Kidney (tissue), 14 donors: ENCODE results near the gene KCNJ5. TPM values are rescaled to one million over a fixed set of nuclear protein-coding genes. Genes with fewer than 3 reads are reported as not detected.

Experiments used
- DNase-seq, 5 donors: peaks; one replicate each; pipeline ENCODE4 v3.0.0-alpha.2; 2013 to 2020
- FAIRE-seq: peaks from 2 replicates; lab custom pipeline; 2012; peaks lifted over from hg19 to GRCh38; lab: Jason Lieb, UNC
- H3K27ac ChIP-seq, 2 donors: one replicate each; pipeline ENCODE4 v1.7.0; 2013; ENCODE audit warnings: low read depth in 2 of 2, low read length in 2 of 2, inconsistent platforms in 1 of 2
- H3K27me3 ChIP-seq: one replicate; pipeline ENCODE4 v1.7.1; 2013; ENCODE audit warnings: low read length, inconsistent platforms; ENCODE audit not compliant: control insufficient read depth, insufficient read depth
- H3K36me3 ChIP-seq, 3 donors: one replicate each; pipeline versions ENCODE4 v1.7.0 to v1.7.1; 2013; ENCODE audit warnings: low read length in 3 of 3, control low read depth in 1 of 3, inconsistent platforms in 1 of 3; ENCODE audit not compliant: insufficient read depth in 3 of 3, control insufficient read depth in 2 of 3
- H3K4me1 ChIP-seq, 3 donors: one replicate each; pipeline versions ENCODE4 v1.7.0 to v1.7.1; 2013; ENCODE audit warnings: low read length in 3 of 3, inconsistent platforms in 1 of 3, low read depth in 1 of 3; ENCODE audit not compliant: control insufficient read depth in 2 of 3, insufficient read depth in 2 of 3
- H3K4me3 ChIP-seq, 3 donors: one replicate each; pipeline versions ENCODE4 v1.7.0 to v1.8.1; 2013; ENCODE audit warnings: low read length in 3 of 3, control low read depth in 1 of 3, inconsistent platforms in 1 of 3
- H3K9ac ChIP-seq, 3 donors: one replicate each; pipeline versions ENCODE4 v1.7.0 to v1.7.1; 2013; ENCODE audit warnings: low read length in 3 of 3, control low read depth in 1 of 3, inconsistent platforms in 1 of 3
- H3K9me3 ChIP-seq, 3 donors: one replicate each; pipeline versions ENCODE4 v1.7.0 to v1.7.1; 2013; ENCODE audit warnings: low read length in 3 of 3, control low read depth in 1 of 3, inconsistent platforms in 1 of 3; ENCODE audit not compliant: control insufficient read depth in 2 of 3, insufficient read depth in 1 of 3
- intact Hi-C: fragments of 100-400 bp; cut with DNase I; formaldehyde crosslinking; loops from one replicate; pipeline ENCODE4 v1.11.1; 2022
- polyA plus RNA-seq: library from polyadenylated mRNA; stranded (reverse); fragments of 350-450 nt; fragmentation: Illumina TruSeq; extraction: RNeasy Lipid Tissue Mini Kit (QIAGEN cat#74804); gene quantifications from one replicate; pipeline ENCODE4 v1.2.3, GENCODE V29; 2014; ENCODE audit warnings: low read depth, low replicate concordance; ENCODE audit not compliant: insufficient read depth
- total RNA-seq: library from RNA; stranded (reverse); fragmentation: NEBNext Ultra II Directional; extraction: Animal tissue kit (Norgen Biotek cat#: 25700); gene quantifications from one replicate; pipeline ENCODE4 v1.2.1, GENCODE V29; 2021
- TF ChIP-seq, protein P1 (sequence below): IDR thresholded peaks from 3 replicates; pipeline ENCODE4 v1.5.1; 2012; ENCODE audit warnings: mild to moderate bottlenecking, moderate library complexity, borderline replicate concordance; ENCODE audit not compliant: insufficient read depth; ENCODE audit errors: extremely low read depth
- donor health status: control.
- donor health status: control.
- donor health status: control.
- donor health status: control.
- donor health status: control.
- donor health status: DM: yes; HTN: yes; CAD: no.
- donor health status: Normal renal cell carcinoma (clear cell type).

Gene KCNJ5
- total and polyA plus RNA-seq, 2 donors from 2014 or later: 5.7 to 6.5 TPM

DNA sequence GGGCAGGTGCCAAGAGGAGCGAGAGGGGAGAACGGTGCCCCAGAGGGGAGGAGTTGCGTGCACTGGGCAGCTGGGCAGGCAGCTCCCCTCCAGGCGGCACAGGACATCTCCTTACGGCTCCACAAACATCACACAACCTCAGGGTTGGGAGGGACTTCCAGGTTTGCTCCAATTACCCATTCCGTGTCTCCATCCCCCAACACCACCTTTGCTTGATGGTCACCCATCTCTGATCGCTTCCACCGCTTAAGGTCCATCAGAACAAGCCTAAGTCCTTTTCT, 66.0 kb downstream of the KCNJ5 start:
- DNase-seq (no peak), FAIRE-seq (no peak)
- TF ChIP-seq, protein P1, sequence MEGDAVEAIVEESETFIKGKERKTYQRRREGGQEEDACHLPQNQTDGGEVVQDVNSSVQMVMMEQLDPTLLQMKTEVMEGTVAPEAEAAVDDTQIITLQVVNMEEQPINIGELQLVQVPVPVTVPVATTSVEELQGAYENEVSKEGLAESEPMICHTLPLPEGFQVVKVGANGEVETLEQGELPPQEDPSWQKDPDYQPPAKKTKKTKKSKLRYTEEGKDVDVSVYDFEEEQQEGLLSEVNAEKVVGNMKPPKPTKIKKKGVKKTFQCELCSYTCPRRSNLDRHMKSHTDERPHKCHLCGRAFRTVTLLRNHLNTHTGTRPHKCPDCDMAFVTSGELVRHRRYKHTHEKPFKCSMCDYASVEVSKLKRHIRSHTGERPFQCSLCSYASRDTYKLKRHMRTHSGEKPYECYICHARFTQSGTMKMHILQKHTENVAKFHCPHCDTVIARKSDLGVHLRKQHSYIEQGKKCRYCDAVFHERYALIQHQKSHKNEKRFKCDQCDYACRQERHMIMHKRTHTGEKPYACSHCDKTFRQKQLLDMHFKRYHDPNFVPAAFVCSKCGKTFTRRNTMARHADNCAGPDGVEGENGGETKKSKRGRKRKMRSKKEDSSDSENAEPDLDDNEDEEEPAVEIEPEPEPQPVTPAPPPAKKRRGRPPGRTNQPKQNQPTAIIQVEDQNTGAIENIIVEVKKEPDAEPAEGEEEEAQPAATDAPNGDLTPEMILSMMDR: no peak
- H3K9ac ChIP-seq: no peak overlapping the region
- intact Hi-C loops: loop anchor here (5.0 kb wide), 1 partner anchor 70 kb away; no protein-coding TSS in a partner anchor
- no peaks in the 10 kb centered on the region for H3K27me3 ChIP-seq
- H3K4me3 ChIP-seq: no peak overlapping the region
- no peaks in the 10 kb centered on the region for H3K9me3 ChIP-seq
- H3K36me3 ChIP-seq: no peaks in the 10 kb centered on the region
- no peaks in the 10 kb centered on the region for H3K4me1 ChIP-seq
- H3K27ac ChIP-seq: no peak overlapping the region

- FAIRE-seq: no peak
Observed at GRCh38 chr11:128961645-128962044, 70.5 kb downstream of the KCNJ5 start.

DNA sequence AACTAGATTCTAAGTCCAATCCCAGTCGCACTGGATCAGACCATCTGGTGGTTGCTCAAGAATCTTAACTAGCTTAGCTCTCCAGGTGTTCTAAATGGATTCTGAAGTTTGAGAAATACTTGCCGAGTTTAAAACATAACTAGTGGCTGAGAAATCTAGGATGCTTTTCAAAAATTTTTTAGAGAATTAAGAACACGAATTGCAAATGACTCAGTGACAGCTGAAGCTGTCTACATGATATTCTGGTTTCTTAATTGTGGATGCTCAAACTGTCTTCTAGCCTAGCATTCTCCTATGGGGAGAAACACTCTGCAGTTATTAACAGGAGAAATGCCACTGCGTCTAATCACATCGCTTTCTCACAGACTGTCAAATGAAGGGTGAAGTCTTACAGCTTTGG, 71.7 kb downstream of the KCNJ5 start:
- no peaks in the 10 kb centered on the region for H3K27me3 ChIP-seq
- no peaks in the 10 kb centered on the region for H3K36me3 ChIP-seq
- H3K9ac ChIP-seq: no peak overlapping the region
- peaks cover 0 to 2% (median 0%) of the 10 kb centered on the region in 3 donors for H3K4me1 ChIP-seq
- TF ChIP-seq, protein P1: no peak
- no peak overlapping the region for H3K4me3 ChIP-seq
- FAIRE-seq: no peak
- H3K27ac ChIP-seq: no peak overlapping the region
- no peak for DNase-seq
- intact Hi-C loops: no loop called here
- H3K9me3 ChIP-seq: no peaks in the 10 kb centered on the region

More at GRCh38 chr11:128961645-128962044, 70.5 kb downstream of the KCNJ5 start:
- Histone ChIP-seq H3K4me3 (no peak overlapping the region), H3K9me3 (no peaks in the 10 kb centered on the region), H3K9ac (no peak overlapping the region), H3K27me3 (no peaks in the 10 kb centered on the region), H3K27ac (no peak overlapping the region), H3K36me3 (no peaks in the 10 kb centered on the region), H3K4me1 (peaks cover 0 to 2% (median 0%) of the 10 kb centered on the region in 3 donors)
- DNase-seq: no peak
- intact Hi-C loops: no loop called here
- TF ChIP-seq, protein P1: no peak

DNA sequence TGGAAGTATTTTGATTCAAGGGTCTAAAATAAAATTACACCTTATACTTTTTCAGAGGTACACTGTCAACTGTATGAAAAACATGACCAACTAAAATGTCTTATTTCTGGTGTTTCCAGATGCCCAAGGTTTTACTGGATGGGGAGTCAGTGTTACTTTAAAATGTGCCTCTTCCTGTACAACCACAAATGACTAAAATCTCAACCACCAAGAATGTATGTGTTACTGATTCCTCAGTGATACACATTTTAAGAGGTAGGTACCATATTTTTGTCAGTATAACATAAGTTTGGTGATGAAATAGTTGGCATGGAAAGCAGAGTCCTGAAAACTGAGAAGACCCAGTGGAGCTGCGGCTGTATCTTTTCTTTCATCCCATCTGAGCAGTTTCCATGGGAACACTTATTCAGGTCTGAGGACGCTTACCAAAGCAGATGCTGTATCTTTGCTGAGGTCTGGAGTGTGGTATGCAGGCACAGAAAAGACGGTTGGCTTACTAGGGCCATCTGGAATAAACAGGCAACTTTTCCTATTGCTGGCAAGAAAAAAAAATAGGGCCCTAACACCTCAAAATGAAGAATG, 72.7 kb downstream of the KCNJ5 start:
- H3K4me1 ChIP-seq: peaks cover 0 to 2% (median 0%) of the 10 kb centered on the region in 3 donors
- intact Hi-C loops: no loop called here
- no peak overlapping the region for H3K27ac ChIP-seq
- H3K4me3 ChIP-seq: no peak overlapping the region
- no peaks in the 10 kb centered on the region for H3K9me3 ChIP-seq
- no peaks in the 10 kb centered on the region for H3K27me3 ChIP-seq
- H3K9ac ChIP-seq: no peak overlapping the region
- TF ChIP-seq, protein P1: no peak
- FAIRE-seq: no peak
- no peak for DNase-seq
- peaks cover 1 to 2% (median 2%) of the 10 kb centered on the region in 3 donors for H3K36me3 ChIP-seq
